ENCODE data around the gene GATA6.

The GATA6 gene

GRCh38 chr18:22161090-22161489 is 8.3 kb upstream of the GATA6 start:
- H3K27ac Mint-ChIP-seq, result no peak overlapping the region
- no peak overlapping the region for H3K4me3 Mint-ChIP-seq
- peaks cover 46% of the 10 kb centered on the region for H3K27me3 Mint-ChIP-seq
- H3K9me3 Mint-ChIP-seq, result no peaks in the 10 kb centered on the region
- DNase-seq (no peak), ATAC-seq (no peak)
- peaks cover 2% of the 10 kb centered on the region for H3K36me3 Mint-ChIP-seq (ENCODE audit: low read depth)
- peaks cover 2% of the 10 kb centered on the region for H3K4me1 Mint-ChIP-seq

DNA sequence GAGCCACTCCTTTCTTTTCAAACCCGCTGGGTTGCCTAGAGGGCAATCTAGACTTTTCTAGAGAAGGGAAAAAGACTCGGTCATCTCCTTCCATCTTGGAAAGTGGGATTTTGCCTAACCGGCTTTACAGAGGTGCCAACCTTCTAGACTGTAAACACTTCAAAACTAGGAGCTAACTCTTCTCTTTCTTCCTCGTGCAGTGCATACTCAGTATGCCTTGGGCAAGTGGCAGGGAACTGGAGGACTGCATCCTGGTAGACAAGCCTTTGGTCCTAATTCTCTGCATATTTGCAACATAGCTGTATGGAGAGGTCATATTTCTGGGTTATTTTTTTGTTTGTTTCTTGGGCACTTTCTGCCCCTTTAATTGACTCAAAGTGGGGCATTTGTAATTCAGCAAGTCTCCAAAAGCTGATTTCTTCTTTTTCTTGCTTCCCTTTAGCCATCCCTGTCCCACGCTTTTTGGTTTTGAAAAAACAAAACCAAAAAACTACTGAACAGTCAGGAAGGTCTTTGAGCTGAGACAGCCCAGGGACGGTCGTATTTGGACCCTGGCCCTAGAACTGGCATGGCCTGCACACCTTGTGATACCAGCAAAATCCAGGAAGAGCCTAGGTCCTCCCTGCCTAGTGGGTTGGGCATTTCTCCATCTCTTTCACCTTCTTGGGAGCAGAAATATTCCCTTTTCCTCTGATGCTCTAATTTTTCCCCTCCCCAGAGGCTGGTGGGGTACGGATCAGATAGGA is 5.8 kb upstream of the GATA6 start:
- Mint-ChIP-seq H3K9me3 (no peaks in the 10 kb centered on the region), H3K36me3 (ENCODE audit: low read depth) (peaks cover 2% of the 10 kb centered on the region), H3K27ac (no peak overlapping the region), H3K4me3 (no peak overlapping the region), H3K4me1 (peaks cover 14% of the 10 kb centered on the region), H3K27me3 (peaks cover 66% of the 10 kb centered on the region)
- no peak for ATAC-seq
- DNase-seq, result no peak

GRCh38 chr18:22164337-22165048 is 4.9 kb upstream of the GATA6 start:
- DNase-seq (no peak), ATAC-seq (no peak)
- peaks cover 67% of the 10 kb centered on the region for H3K27me3 Mint-ChIP-seq
- peaks cover 16% of the 10 kb centered on the region for H3K4me1 Mint-ChIP-seq
- H3K4me3 Mint-ChIP-seq, result no peak overlapping the region
- no peak overlapping the region for H3K27ac Mint-ChIP-seq
- H3K36me3 Mint-ChIP-seq (ENCODE audit: low read depth), result peaks cover 2% of the 10 kb centered on the region
- H3K9me3 Mint-ChIP-seq, result no peaks in the 10 kb centered on the region

- Mint-ChIP-seq H3K9me3 (no peaks in the 10 kb centered on the region), H3K27ac (no peak overlapping the region), H3K4me1 (peaks cover 19% of the 10 kb centered on the region), H3K27me3 (peaks cover 72% of the 10 kb centered on the region), H3K36me3 (ENCODE audit: low read depth) (peaks cover 2% of the 10 kb centered on the region), H3K4me3 (peak overlapping the region; percentile 43)
- no peak for DNase-seq
- ATAC-seq, result no peak
These were observed 4.3 kb upstream of the GATA6 start for GRCh38 chr18:22165049-22165602.

GRCh38 chr18:22165603-22166068 is 3.8 kb upstream of the GATA6 start:
- H3K9me3 Mint-ChIP-seq, result no peaks in the 10 kb centered on the region
- H3K27me3 Mint-ChIP-seq, result peaks cover 75% of the 10 kb centered on the region
- H3K4me3 Mint-ChIP-seq, result no peak overlapping the region
- no peak for ATAC-seq
- no peak for DNase-seq
- peaks cover 2% of the 10 kb centered on the region for H3K36me3 Mint-ChIP-seq (ENCODE audit: low read depth)
- H3K4me1 Mint-ChIP-seq, result peaks cover 21% of the 10 kb centered on the region
- H3K27ac Mint-ChIP-seq, result no peak overlapping the region

DNA sequence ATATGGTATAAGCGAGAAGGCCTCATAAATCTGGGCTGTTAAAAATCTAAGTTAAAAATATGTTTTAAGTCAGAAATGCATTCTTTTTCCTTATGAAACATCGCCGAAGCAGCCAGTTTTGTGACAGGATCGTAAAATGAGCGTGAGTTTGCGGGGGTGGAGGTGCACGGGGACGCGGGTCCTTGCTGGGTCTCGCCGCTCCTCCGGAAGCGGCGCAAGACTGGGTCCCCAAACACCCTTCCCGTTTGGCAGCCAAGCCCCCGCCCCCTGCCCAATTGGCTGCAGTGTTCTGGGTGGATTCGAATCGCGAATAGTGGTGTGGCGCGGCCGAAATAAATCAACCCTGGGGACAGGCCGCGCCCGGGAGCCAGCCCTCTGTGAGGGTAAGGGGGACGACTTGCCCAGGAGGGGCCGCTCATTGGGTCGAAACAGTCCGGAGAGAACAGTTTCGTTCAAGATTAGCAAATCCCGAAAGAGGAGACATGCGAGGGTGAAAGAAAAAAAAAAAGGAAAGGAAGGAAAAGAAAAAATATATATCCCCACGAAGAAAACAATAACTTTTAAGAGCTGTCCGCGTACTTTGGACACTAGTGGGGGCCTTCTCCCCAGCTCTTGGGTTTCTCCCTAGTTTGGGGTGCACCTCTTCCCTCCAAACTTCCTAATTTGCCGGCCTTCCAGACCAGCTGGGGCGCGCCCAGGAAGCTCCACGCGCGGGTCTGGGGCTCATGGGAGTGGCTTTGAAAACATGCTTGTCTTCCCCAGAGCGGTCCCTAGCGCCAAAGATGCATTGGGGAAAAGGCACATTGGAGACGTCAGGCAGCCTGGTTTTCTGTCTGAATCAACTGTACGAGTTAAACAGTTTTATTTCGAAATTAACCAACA is 3.1 kb upstream of the GATA6 start:
- peaks cover 2% of the 10 kb centered on the region for H3K36me3 Mint-ChIP-seq (ENCODE audit: low read depth)
- peaks cover 75% of the 10 kb centered on the region for H3K27me3 Mint-ChIP-seq
- no peaks in the 10 kb centered on the region for H3K9me3 Mint-ChIP-seq
- no peak overlapping the region for H3K4me3 Mint-ChIP-seq
- DNase-seq, result no peak
- H3K4me1 Mint-ChIP-seq, result peaks cover 21% of the 10 kb centered on the region
- ATAC-seq, result no peak
- no peak overlapping the region for H3K27ac Mint-ChIP-seq

- DNase-seq, result no peak
- Mint-ChIP-seq H3K4me1 (peaks cover 21% of the 10 kb centered on the region), H3K27ac (no peak overlapping the region), H3K4me3 (no peak overlapping the region), H3K36me3 (ENCODE audit: low read depth) (peaks cover 2% of the 10 kb centered on the region), H3K27me3 (peaks cover 75% of the 10 kb centered on the region), H3K9me3 (no peaks in the 10 kb centered on the region)
- ATAC-seq, result no peak
These were observed 2.3 kb upstream of the GATA6 start for GRCh38 chr18:22167091-22167470.

DNA sequence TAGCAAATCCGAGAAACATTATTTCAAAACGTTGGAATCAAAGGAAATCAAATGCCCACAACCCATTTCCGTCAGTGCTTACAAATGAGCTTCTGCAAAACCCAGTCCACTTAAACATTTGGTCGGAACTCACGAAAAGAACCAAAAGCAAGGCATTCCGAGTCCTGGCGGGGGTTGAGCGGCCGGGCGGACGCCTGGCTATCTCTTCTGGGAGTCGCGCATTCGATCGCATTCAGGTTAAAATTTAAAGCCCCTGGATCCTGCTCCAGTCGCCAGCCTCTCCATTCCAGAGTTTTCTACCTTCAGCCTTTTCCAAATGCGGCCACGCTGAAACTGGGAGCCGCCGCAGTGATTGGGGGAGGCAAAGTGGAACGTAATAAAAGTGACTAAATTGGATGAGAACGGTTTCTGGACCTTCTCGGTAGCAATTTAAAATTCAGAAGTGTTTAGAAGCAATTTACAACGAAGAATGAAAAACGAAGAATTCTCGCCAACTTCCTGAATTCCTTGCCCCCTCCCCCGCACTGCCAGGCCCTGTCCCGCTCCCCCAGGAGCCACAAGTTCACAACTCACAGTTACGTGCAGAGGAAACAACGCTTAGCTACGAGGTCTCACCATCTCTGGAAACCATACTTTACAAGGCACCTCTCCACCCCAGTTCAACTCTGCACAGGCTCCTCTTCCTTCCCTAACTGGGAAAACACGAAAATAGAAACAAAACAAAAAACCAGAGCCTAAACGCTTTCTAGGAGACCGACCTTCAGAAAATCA is 1.7 kb upstream of the GATA6 start:
- Mint-ChIP-seq H3K27ac (no peak overlapping the region), H3K4me1 (peaks cover 21% of the 10 kb centered on the region), H3K36me3 (ENCODE audit: low read depth) (peaks cover 2% of the 10 kb centered on the region), H3K27me3 (peaks cover 76% of the 10 kb centered on the region), H3K9me3 (no peaks in the 10 kb centered on the region), H3K4me3 (peak overlapping the region; percentile 64)
- DNase-seq, result no peak
- no peak for ATAC-seq

GRCh38 chr18:22168360-22168921 is 948 bp upstream of the GATA6 start:
- no peak overlapping the region for H3K27ac Mint-ChIP-seq
- no peaks in the 10 kb centered on the region for H3K9me3 Mint-ChIP-seq
- DNase-seq (peak; percentile 23), ATAC-seq (no peak)
- peak overlapping the region; percentile 64 for H3K4me3 Mint-ChIP-seq
- peaks cover 2% of the 10 kb centered on the region for H3K36me3 Mint-ChIP-seq (ENCODE audit: low read depth)
- peaks cover 21% of the 10 kb centered on the region for H3K4me1 Mint-ChIP-seq
- peaks cover 76% of the 10 kb centered on the region for H3K27me3 Mint-ChIP-seq

GRCh38 chr18:22169889-22170420 is 566 bp downstream of the GATA6 start:
- Mint-ChIP-seq H3K9me3 (no peaks in the 10 kb centered on the region), H3K27ac (no peak overlapping the region), H3K27me3 (peaks cover 76% of the 10 kb centered on the region), H3K4me1 (peaks cover 21% of the 10 kb centered on the region), H3K4me3 (peak overlapping the region; percentile 81), H3K36me3 (ENCODE audit: low read depth) (peaks cover 2% of the 10 kb centered on the region)
- DNase-seq (no peak), ATAC-seq (no peak)

- DNase-seq, result no peak
- H3K9me3 Mint-ChIP-seq, result no peaks in the 10 kb centered on the region
- H3K27ac Mint-ChIP-seq, result no peak overlapping the region
- ATAC-seq, result no peak
- H3K4me3 Mint-ChIP-seq, result peak overlapping the region; percentile 81
- H3K4me1 Mint-ChIP-seq, result peaks cover 19% of the 10 kb centered on the region
- H3K36me3 Mint-ChIP-seq (ENCODE audit: low read depth), result no peaks in the 10 kb centered on the region
- peaks cover 79% of the 10 kb centered on the region for H3K27me3 Mint-ChIP-seq
These were observed 1.2 kb downstream of the GATA6 start for GRCh38 chr18:22170421-22171257.

GRCh38 chr18:22171258-22172119 is 2.1 kb downstream of the GATA6 start:
- peaks cover 19% of the 10 kb centered on the region for H3K4me1 Mint-ChIP-seq
- no peaks in the 10 kb centered on the region for H3K9me3 Mint-ChIP-seq
- ATAC-seq (no peak), DNase-seq (no peak)
- peaks cover 2% of the 10 kb centered on the region for H3K36me3 Mint-ChIP-seq (ENCODE audit: low read depth)
- no peak overlapping the region for H3K27ac Mint-ChIP-seq
- no peak overlapping the region for H3K4me3 Mint-ChIP-seq
- H3K27me3 Mint-ChIP-seq, result peaks cover 77% of the 10 kb centered on the region

Measured in activated naive CD8-positive, alpha-beta T cell treated with anti-CD3 and anti-CD28 coated beads, Interleukin-2, amount 50 U/mL, for 24 hours (primary cell).